ENCODE results near the gene MAML3.

- TF ChIP-seq FOXK2 (IDR thresholded peaks at IDR 0.05), result no peak
- TF ChIP-seq BHLHE40 (IDR thresholded peaks at IDR 0.05; ENCODE audit: borderline replicate concordance), result no peak
- TF ChIP-seq SP1 (IDR thresholded peaks at IDR 0.05), result no peak
- TF ChIP-seq NFRKB (IDR thresholded peaks at IDR 0.05), result no peak
These were observed 407.4 kb downstream of the MAML3 start for GRCh38 chr4:139746431-139747171.
